Activated naive CD4-positive, alpha-beta T cell treated with anti-CD3 and anti-CD28 coated beads, Interleukin-2, amount 50 U/mL, for 16 hours (primary cell): ENCODE results near the gene PDIA2.
"Not testable (repeated sequence)": the region's sequence is repeated elsewhere in the genome, so short reads cannot be mapped to it uniquely, and the experiment has no call there.

ENCODE experiments used
- DNase-seq: peaks from one replicate; pipeline ENCODE4 v3.0.0-alpha.2; 2020

The PDIA2 gene

GRCh38 chr16:283033-283805 is at the start of gene PDIA2:
TSS of gene PDIA2 (plus strand) at chr16:283164. CDS start at chr16:283170, 6 bp downstream.
- DNase-seq: no peak

- DNase-seq: peak; percentile 95
Measured at GRCh38 chr16:234468-235305, 48.3 kb upstream of the PDIA2 start, which contains the start of gene FAM234A. TSS of gene FAM234A (plus strand) at chr16:234821. CDS start at chr16:254414, 19,593 bp downstream.

- DNase-seq: no peak
Measured at GRCh38 chr16:239948-240277, 43.1 kb upstream of the PDIA2 start.

GRCh38 chr16:240559-240958 is 42.4 kb upstream of the PDIA2 start:
- no peak for DNase-seq

GRCh38 chr16:242281-242680 is 40.7 kb upstream of the PDIA2 start:
- no peak for DNase-seq

- no peak for DNase-seq
Measured at GRCh38 chr16:243348-243747, 39.6 kb upstream of the PDIA2 start.

GRCh38 chr16:245105-245504 is 37.9 kb upstream of the PDIA2 start:
- DNase-seq: no peak

- DNase-seq: no peak
Measured at GRCh38 chr16:247027-247426, 35.9 kb upstream of the PDIA2 start.

GRCh38 chr16:249431-249830 is 33.5 kb upstream of the PDIA2 start:
- DNase-seq: no peak

- DNase-seq: no peak
Measured at GRCh38 chr16:252366-253337, 30.3 kb upstream of the PDIA2 start.

GRCh38 chr16:253833-254232 is 29.1 kb upstream of the PDIA2 start:
- DNase-seq: no peak

- no peak for DNase-seq
Measured at GRCh38 chr16:254461-254860, 28.5 kb upstream of the PDIA2 start.

GRCh38 chr16:255183-255582 is 27.8 kb upstream of the PDIA2 start:
- no peak for DNase-seq

- DNase-seq: not testable (repeated sequence)
Measured at GRCh38 chr16:258091-258490, 24.9 kb upstream of the PDIA2 start.

GRCh38 chr16:259226-259625 is 23.7 kb upstream of the PDIA2 start:
- DNase-seq: no peak

GRCh38 chr16:259814-260253 is 23.1 kb upstream of the PDIA2 start:
- DNase-seq: no peak

- DNase-seq: no peak
Measured at GRCh38 chr16:260326-260725, 22.6 kb upstream of the PDIA2 start.

GRCh38 chr16:261031-261691 is 21.8 kb upstream of the PDIA2 start:
- no peak for DNase-seq

GRCh38 chr16:262121-262745 is 20.7 kb upstream of the PDIA2 start:
- DNase-seq: no peak

- DNase-seq: no peak
Measured at GRCh38 chr16:263182-263774, 19.7 kb upstream of the PDIA2 start.

GRCh38 chr16:263944-264343 is 19.0 kb upstream of the PDIA2 start:
- DNase-seq: no peak
